ENCODE data around the gene ZNF488.

DNA sequence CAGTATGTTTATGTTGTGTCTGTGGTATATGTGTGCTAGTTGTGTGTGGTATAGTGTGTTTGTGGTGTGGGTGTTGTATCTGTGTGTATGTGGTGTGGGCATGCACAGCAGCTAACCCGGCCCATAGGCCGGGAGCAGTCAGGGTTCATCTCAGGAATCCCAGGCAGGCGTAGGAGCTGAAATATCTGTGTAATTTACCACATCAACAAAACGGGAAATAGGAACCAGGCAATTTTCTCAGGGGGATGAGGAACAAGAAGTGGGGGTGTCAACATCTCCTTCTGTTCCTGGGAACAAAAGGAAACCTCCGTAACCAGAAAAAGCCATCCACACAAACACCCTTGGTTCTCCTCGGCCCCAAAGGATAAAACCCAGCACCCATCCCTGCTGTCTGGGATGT lies 24.5 kb upstream of the ZNF488 start:
- TF ChIP-seq, protein P1, sequence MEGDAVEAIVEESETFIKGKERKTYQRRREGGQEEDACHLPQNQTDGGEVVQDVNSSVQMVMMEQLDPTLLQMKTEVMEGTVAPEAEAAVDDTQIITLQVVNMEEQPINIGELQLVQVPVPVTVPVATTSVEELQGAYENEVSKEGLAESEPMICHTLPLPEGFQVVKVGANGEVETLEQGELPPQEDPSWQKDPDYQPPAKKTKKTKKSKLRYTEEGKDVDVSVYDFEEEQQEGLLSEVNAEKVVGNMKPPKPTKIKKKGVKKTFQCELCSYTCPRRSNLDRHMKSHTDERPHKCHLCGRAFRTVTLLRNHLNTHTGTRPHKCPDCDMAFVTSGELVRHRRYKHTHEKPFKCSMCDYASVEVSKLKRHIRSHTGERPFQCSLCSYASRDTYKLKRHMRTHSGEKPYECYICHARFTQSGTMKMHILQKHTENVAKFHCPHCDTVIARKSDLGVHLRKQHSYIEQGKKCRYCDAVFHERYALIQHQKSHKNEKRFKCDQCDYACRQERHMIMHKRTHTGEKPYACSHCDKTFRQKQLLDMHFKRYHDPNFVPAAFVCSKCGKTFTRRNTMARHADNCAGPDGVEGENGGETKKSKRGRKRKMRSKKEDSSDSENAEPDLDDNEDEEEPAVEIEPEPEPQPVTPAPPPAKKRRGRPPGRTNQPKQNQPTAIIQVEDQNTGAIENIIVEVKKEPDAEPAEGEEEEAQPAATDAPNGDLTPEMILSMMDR (IDR thresholded peaks at IDR 0.05), result no peak
- TF ChIP-seq POLR2A (IDR thresholded peaks at IDR 0.05), result no peak
- TF ChIP-seq POLR2AphosphoS5 (IDR thresholded peaks at IDR 0.05), result no peak
